GM12873 (cell line): ENCODE measurements around the gene SUPT4H1.

Experiments
- TF ChIP-seq, protein P1 (sequence below): IDR thresholded peaks from 2 replicates; pipeline ENCODE4 v1.5.1; 2012; ENCODE audit warnings: low read depth, mild to moderate bottlenecking, moderate library complexity, low read length, control low read depth; ENCODE audit not compliant: insufficient read depth; ENCODE audit errors: missing control alignments

The SUPT4H1 gene

DNA sequence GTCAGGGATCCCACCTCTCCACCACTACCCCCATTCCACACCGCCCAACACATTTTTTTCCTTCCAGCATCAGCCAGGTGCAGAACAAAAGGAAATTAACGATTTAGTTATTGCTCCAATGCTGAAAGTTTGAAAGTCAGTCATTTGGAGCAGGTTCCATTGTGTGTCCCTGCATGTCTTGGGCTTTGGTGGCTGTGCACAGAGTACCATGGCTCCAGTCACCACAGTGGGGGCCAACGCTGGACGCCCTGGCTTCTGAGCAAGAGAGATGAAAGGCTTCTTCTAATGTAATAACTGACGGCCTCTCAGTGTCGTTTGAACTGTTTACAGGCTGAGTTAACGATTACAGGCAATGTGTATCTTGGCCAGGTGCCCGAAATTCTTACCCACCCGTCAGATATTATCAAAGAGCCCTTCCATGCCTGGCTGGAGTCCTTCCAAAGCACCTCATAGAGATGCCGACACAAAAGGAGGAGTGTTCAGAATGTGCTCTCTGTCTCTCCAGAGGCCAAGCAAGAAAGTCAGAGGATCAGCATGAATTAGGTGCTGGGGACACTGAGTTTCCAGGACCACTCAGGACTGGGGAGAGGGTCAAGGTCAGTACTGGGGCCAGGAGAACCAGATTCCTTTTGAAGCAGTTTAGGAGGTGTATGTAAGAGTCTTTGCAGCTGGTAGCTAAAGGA, 39.4 kb upstream of the SUPT4H1 start:
- TF ChIP-seq, protein P1, sequence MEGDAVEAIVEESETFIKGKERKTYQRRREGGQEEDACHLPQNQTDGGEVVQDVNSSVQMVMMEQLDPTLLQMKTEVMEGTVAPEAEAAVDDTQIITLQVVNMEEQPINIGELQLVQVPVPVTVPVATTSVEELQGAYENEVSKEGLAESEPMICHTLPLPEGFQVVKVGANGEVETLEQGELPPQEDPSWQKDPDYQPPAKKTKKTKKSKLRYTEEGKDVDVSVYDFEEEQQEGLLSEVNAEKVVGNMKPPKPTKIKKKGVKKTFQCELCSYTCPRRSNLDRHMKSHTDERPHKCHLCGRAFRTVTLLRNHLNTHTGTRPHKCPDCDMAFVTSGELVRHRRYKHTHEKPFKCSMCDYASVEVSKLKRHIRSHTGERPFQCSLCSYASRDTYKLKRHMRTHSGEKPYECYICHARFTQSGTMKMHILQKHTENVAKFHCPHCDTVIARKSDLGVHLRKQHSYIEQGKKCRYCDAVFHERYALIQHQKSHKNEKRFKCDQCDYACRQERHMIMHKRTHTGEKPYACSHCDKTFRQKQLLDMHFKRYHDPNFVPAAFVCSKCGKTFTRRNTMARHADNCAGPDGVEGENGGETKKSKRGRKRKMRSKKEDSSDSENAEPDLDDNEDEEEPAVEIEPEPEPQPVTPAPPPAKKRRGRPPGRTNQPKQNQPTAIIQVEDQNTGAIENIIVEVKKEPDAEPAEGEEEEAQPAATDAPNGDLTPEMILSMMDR, result no peak

DNA sequence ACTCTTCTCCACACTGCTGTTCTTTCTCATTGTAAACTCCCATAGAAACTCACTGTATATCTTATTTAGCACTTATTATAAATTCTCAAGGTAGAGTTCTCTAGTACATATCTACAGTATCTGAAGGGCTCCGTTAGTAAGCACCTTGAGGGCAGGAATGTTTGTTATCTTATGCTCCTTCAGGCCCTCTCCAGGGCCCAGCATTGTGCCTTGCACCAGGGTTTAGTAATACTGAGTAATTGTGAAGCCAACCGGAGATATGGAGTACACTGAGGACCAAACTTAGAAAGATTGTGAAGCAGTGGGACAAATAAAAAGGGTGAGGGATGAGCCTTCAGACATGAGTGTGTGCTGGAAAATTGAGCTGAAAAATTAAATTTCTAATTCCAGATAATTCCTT, 38.9 kb upstream of the SUPT4H1 start:
- TF ChIP-seq, protein P1, result no peak

DNA sequence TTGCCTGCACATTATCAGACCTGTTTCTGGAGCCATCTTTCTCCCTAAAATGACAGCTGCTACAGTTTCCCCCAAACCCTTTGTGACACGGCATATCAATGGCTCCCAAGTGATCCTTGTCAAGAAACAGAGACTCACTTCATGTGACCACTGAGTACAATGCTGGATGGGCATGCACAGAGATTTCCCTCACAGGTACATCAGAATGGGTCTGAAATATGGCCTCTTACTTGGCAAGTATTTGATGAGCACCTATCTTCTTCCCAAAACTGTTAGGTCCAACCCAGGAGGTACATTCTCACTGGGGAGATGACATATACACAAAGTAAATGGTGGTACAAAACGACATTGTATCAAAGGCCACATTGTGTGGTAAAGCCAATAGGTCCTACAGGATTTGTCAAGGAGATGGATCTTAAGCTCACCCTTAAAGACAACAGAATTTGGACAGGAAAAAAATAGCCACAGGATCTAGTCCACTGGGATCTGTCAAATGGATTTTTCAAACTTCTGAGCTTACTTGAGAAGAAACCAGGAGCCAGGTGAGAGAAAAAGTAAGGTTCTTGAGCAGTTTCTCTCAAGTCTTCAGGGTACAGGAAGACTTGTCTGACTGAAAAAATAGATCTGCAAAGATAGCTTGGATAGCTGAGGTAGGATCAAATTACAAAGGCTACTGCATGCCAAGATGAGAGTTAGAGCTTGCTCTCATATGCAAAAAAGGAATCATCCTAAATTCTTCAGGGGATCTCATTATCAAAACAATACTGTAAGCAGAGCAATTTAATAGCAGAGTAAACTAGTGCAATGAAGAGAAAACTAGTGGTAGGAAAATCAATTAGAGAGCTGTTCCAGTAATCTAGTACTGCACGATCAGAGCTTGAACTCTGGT, 36.5 kb upstream of the SUPT4H1 start:
- TF ChIP-seq, protein P1, result no peak

DNA sequence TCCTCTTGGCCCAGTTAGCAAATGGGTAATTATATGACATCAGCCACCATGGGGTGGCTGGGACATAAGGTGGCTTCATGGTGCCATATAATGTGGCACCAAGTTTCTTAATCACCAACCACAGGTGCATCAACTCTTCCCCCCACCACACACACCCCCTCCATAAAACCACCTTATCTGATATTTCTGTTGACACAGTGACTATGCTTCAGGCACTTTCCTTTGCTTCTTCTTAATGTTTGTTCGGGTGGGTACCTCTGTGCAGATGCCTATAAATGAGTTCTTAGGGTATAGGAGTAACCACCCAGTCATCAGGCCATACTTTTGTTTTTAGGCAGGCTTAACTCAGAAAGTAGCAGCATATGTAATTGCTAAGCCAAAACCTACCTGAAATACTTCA, 35.8 kb upstream of the SUPT4H1 start:
- TF ChIP-seq, protein P1, result no peak

DNA sequence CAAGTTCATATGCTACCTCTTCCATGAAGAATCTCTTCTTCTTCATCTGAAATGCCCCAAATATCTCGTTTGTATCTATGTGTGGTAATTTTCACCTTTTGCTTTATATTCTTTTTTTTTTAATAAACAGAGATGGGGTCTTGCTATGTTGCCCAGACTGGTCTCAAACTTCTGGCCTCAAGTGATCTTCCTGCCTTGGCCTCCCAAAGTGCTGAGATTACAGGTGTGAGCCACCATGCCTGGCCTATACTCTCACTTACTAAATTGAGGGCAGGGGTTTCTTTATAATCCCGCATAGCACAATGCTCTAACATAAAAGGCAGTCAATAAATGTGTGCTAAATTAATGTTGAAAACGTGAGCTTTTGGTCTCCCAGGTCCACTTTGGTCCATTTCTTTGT, 34.7 kb upstream of the SUPT4H1 start:
- TF ChIP-seq, protein P1, result no peak

DNA sequence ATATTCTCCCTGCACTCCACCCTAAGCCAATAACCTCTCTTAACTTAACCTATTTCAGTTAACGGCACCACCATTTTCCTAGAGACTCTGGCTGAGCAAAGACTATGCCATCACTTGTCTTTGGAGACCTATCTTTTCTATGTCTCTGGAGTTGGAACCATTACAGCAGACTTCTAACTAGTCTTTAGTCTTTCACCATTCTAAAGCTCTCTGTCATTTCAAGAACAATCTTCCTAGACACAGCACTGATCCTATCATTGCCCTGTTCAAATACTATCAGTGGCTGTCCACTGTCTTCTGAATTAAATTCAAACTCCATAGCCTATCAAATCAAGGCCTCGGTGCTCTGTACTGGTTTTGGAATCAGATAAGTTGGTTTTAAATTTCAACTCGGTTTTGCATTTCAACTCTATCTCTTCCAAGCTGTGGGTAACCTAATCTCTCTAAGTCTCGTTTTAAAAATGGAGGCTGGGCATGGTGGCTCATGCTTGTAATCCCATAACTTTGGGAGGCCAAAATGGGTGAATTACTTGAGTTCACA, 33.4 kb upstream of the SUPT4H1 start:
- TF ChIP-seq, protein P1, result no peak

DNA sequence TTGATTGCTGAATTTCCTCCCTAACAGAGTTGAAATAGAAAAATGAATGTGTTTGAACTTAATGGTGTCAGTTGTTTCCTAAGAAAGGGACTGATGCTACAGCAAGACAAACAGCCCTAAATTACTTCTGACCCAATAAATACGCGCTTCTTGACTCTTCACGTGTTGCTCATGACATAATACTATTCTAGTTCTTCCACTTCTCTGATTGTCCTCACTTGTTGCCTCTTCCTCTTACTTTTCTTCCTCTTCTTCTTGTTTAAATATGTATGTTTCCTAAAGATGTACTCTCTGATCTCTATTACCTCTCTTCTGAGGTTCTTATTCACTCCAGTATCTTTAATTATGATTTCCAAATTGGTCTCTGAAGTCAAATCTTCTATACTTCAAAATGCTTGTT, 32.9 kb upstream of the SUPT4H1 start:
- TF ChIP-seq, protein P1, result no peak
